GM12878 (cell line): ENCODE results near the gene CLEC16A. TPM values are rescaled to one million over a fixed set of nuclear protein-coding genes. Genes with fewer than 3 reads are reported as not detected.

ENCODE experiments used
- ATAC-seq: fragments of 200-7000 bp; cut with Tn5 transposase; 3 replicates; pipeline ENCODE4 v1.9.1; 2020; ENCODE audit warnings: mild to moderate bottlenecking, moderate library complexity
- BruUV-seq: library from RNA; stranded (reverse); fragments of 400-500 nt; replicated peaks from 2 replicates; lab custom pipeline; 2021; lab: Mats Ljungman, UMichigan
- CTCF ChIA-PET: fragments of 300-600 bp; sonication (Branson Sonifier 250); formaldehyde crosslinking; extraction: SDS; loops from one replicate; lab custom pipeline; 2021; ENCODE audit warnings: inconsistent platforms; lab: Yijun Ruan, JAX
- POLR2A ChIA-PET: fragments of 350-600 bp; formaldehyde crosslinking; extraction: SDS; loops from one replicate; lab custom pipeline; 2021; ENCODE audit warnings: inconsistent platforms; lab: Charles Lee
- RAD21 ChIA-PET: fragments of 300-600 bp; sonication (Branson Sonifier 250); formaldehyde crosslinking; loops from one replicate; lab custom pipeline; 2023; ENCODE audit warnings: antibody characterized with exemption; ENCODE audit not compliant: unreplicated experiment; lab: Charles Lee
- SMC1A ChIA-PET: fragments of 300-600 bp; sonication (Branson Sonifier 250); formaldehyde crosslinking; loops from one replicate; lab custom pipeline; 2023; ENCODE audit not compliant: unreplicated experiment, uncharacterized antibody; lab: Charles Lee
- DNase-seq: peaks from one replicate; pipeline ENCODE4 v3.0.0-alpha.2; 2011; ENCODE audit warnings: low read depth, low spot score
- FAIRE-seq: peaks from 3 replicates; lab custom pipeline; 2011; peaks lifted over from hg19 to GRCh38; lab: Jason Lieb, UNC
- H2AFZ ChIP-seq: 2 replicates; pipeline ENCODE4 v1.6.0; 2011; ENCODE audit warnings: low read depth, low read length, control low read depth; ENCODE audit not compliant: control insufficient read depth
- H3K27ac ChIP-seq: 2 replicates; pipeline ENCODE4 v1.5.1; 2011; ENCODE audit warnings: control low read depth; ENCODE audit not compliant: control insufficient read depth, insufficient read depth
- H3K27me3 ChIP-seq, 2 experiments: replicated peaks in 1 of 2; 2 replicates each; pipeline versions ENCODE4 v1.6.0 to v1.6.1; 2011; ENCODE audit warnings: low read length in 1 of 2; ENCODE audit not compliant: control insufficient read depth in 2 of 2, insufficient read depth in 2 of 2
- H3K36me3 ChIP-seq, 2 experiments: 2 replicates each; pipeline ENCODE4 v1.5.1; 2011; ENCODE audit warnings: low read length in 1 of 2; ENCODE audit not compliant: control insufficient read depth in 2 of 2, insufficient read depth in 2 of 2
- H3K4me1 ChIP-seq: 2 replicates; pipeline ENCODE4 v1.6.1; 2011; ENCODE audit warnings: mild to moderate bottlenecking, low read length, moderate library complexity, mixed read lengths; ENCODE audit not compliant: control insufficient read depth, insufficient read depth
- H3K4me2 ChIP-seq: 2 replicates; pipeline ENCODE4 v1.6.0; 2011; ENCODE audit warnings: control low read depth; ENCODE audit not compliant: control insufficient read depth, insufficient read depth
- H3K4me3 ChIP-seq: fragments of 200-600 bp; sonication (generic); 2 replicates; pipeline ENCODE4 v1.5.1; 2016
- H3K79me2 ChIP-seq: 2 replicates; pipeline ENCODE4 v1.6.0; 2011; ENCODE audit warnings: low read length; ENCODE audit not compliant: control insufficient read depth, insufficient read depth
- H3K9ac ChIP-seq: 2 replicates; pipeline ENCODE4 v1.8.0; 2011; ENCODE audit warnings: low read length, control low read depth, mixed read lengths; ENCODE audit not compliant: control insufficient read depth, insufficient read depth
- H3K9me3 ChIP-seq: replicated peaks from 3 replicates; pipeline ENCODE4 v1.5.1; 2011; ENCODE audit warnings: mild to moderate bottlenecking, low read length; ENCODE audit not compliant: control insufficient read depth, insufficient read depth
- H4K20me1 ChIP-seq: 2 replicates; pipeline ENCODE4 v1.6.0; 2011; ENCODE audit not compliant: control insufficient read depth, insufficient read depth
- ASH2L ChIP-seq: fragments of 300-600, 200-600 bp; sonication (generic); IDR thresholded peaks from 2 replicates; pipeline ENCODE4 v1.6.1; 2017; ENCODE audit warnings: low read depth, mild to moderate bottlenecking, borderline replicate concordance
- CBX3 ChIP-seq: fragments of 200-600 bp; sonication (generic); IDR thresholded peaks from 2 replicates; pipeline ENCODE4 v1.6.1; 2016; ENCODE audit warnings: low read depth, borderline replicate concordance
- ETV6 ChIP-seq, 2 experiments: fragments of 450-650 bp in 1 of 2; IDR thresholded peaks in 1 of 2; conservative IDR thresholded peaks in 1 of 2; 2 replicates each; pipeline ENCODE4 v1.6.1; 2014; ENCODE audit warnings: antibody characterized with exemption in 1 of 2, borderline replicate concordance in 1 of 2, low read depth in 1 of 2, mild to moderate bottlenecking in 1 of 2, moderate library complexity in 1 of 2
- GATAD2B ChIP-seq: fragments of 450-650 bp; conservative IDR thresholded peaks from 2 replicates; pipeline ENCODE4 v1.6.1; 2017; ENCODE audit warnings: low read depth, mild to moderate bottlenecking, moderate library complexity
- HCFC1 ChIP-seq: fragments of 150-350 bp; IDR thresholded peaks from 2 replicates; pipeline ENCODE4 v1.6.1; 2014; ENCODE audit warnings: low read length
- NFXL1 ChIP-seq: fragments of 450-650 bp; IDR thresholded peaks from 2 replicates; pipeline ENCODE4 v1.6.1; 2017; ENCODE audit warnings: antibody characterized with exemption, mild to moderate bottlenecking, borderline replicate concordance
- SMAD1 ChIP-seq: fragments of 450-650 bp; IDR thresholded peaks from 2 replicates; pipeline ENCODE4 v1.6.1; 2018; ENCODE audit warnings: mild to moderate bottlenecking, low read depth; ENCODE audit not compliant: partially characterized antibody
- SMAD5 ChIP-seq: IDR thresholded peaks from 2 replicates; pipeline ENCODE4 v1.6.1; 2016; ENCODE audit warnings: antibody characterized with exemption, low read depth
- SMC3 ChIP-seq: IDR thresholded peaks from 2 replicates; pipeline ENCODE4 v1.6.1; 2011; ENCODE audit warnings: low read length, improper control_type of control experiment, borderline replicate concordance
- SP1 ChIP-seq: IDR thresholded peaks from one replicate; pipeline ENCODE4 v1.6.1; 2011; ENCODE audit warnings: low read depth, low read length
- SRF ChIP-seq, 2 experiments: IDR thresholded peaks; 2 replicates each; pipeline ENCODE4 v1.6.1; 2011; ENCODE audit warnings: low read depth in 2 of 2, low read length in 2 of 2, mild to moderate bottlenecking in 1 of 2, moderate library complexity in 1 of 2
- STAT1 ChIP-seq: fragments of 450-650 bp; conservative IDR thresholded peaks from 2 replicates; pipeline ENCODE4 v1.6.1; 2014; ENCODE audit warnings: antibody characterized with exemption, mild to moderate bottlenecking
- STAT3 ChIP-seq: IDR thresholded peaks from 2 replicates; pipeline ENCODE4 v1.6.1; 2011; ENCODE audit warnings: low read depth, low read length, improper control_type of control experiment
- ZNF274 ChIP-seq: IDR thresholded peaks from one replicate; pipeline ENCODE4 v1.8.0; 2011; ENCODE audit not compliant: insufficient read length, insufficient read depth
- WGBS: methylation state at CpG from one replicate; pipeline ENCODE4 v1.1.6; 2016; ENCODE audit warnings: low lambda C conversion rate; ENCODE audit not compliant: insufficient replicate concordance, insufficient coverage; ENCODE audit errors: missing lambda C conversion rate; 5-methylcytosine and 5-hydroxymethylcytosine counted together
- in situ Hi-C: fragments of 300-500 bp; cut with MboI; formaldehyde crosslinking; loops from 9 replicates; pipeline ENCODE4 v1.14.3; 2018; ENCODE audit warnings: mixed read lengths
- intact Hi-C: fragments of 100-400 bp; cut with micrococcal nuclease; formaldehyde crosslinking; loops from one replicate; pipeline ENCODE4 v1.14.2; 2022; ENCODE audit not compliant: unreplicated experiment
- polyA plus RNA-seq, 11 experiments: library from polyadenylated mRNA; depleted of rRNA in 4 of 11; unstranded in 6 of 11; stranded (reverse) in 5 of 11; fragments of >200 nt; fragmentation: Nextera tagmentation in 4 of 11; fragmentation: Illumina TruSeq in 1 of 11; extraction: Ambion mirVana in 4 of 11; extraction: Trizol in 1 of 11; gene quantifications; 1 replicate in 1 of 11; 2 replicates in 10 of 11; pipeline versions ENCODE4 v1.2.1 to v1.2.3, GENCODE V29; 2011 to 2016; ENCODE audit warnings: inconsistent platforms in 2 of 11, missing spikeins in 2 of 11, low read depth in 1 of 11
- total RNA-seq, 4 experiments: library from RNA; depleted of rRNA in 3 of 4; stranded (reverse); fragments of >200 nt in 3 of 4; fragmentation: Illumina TruSeq in 1 of 4; extraction: Trizol in 1 of 4; gene quantifications; 2 replicates each; pipeline versions ENCODE4 v1.2.1 to v1.2.3, GENCODE V29; 2013 to 2021
- TF ChIP-seq, protein P1 (sequence below): fragments of 150-350 bp; IDR thresholded peaks from 2 replicates; pipeline ENCODE4 v1.6.1; 2016; ENCODE audit warnings: low read depth, low read length
- TF ChIP-seq, protein P2 (sequence below): IDR thresholded peaks from 2 replicates; pipeline ENCODE4 v1.6.1; 2011; ENCODE audit warnings: low read depth, mild to moderate bottlenecking, low read length, moderate library complexity, borderline replicate concordance; ENCODE audit errors: extremely low read depth

The CLEC16A gene
- total and polyA plus RNA-seq, 10 of the 15 experiments (the other 5 are each of a cell fraction or from before 2014, with no cell fraction given) = 1.5 to 28.8 (median 19.2) TPM

DNA sequence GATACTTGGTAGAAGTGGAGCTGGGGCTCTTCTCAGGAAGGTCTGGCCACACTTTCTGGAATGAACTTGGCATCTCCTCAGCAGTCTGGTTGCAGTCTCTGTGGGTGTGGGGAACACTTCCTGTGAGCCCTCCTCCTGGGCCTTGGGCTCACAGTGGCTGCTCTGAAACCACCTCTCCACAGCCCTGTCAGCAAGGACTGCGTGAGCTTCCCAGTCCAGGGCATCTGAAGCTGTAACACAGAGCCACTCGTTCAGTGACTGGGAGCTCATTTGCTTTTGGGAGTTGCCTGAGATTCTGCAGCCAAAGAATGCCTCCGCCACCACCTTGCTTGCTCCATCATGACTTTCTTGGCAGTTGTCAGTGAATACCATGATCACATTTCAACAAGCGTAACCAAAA is 60.0 kb downstream of the CLEC16A start:
- intact Hi-C loops (no loop called here), in situ Hi-C loops (no loop called here)
- H3K27me3 ChIP-seq = no peaks in the 10 kb centered on the region
- TF ChIP-seq SMAD5 = no peak
- no peak for TF ChIP-seq HCFC1
- TF ChIP-seq, protein P1, sequence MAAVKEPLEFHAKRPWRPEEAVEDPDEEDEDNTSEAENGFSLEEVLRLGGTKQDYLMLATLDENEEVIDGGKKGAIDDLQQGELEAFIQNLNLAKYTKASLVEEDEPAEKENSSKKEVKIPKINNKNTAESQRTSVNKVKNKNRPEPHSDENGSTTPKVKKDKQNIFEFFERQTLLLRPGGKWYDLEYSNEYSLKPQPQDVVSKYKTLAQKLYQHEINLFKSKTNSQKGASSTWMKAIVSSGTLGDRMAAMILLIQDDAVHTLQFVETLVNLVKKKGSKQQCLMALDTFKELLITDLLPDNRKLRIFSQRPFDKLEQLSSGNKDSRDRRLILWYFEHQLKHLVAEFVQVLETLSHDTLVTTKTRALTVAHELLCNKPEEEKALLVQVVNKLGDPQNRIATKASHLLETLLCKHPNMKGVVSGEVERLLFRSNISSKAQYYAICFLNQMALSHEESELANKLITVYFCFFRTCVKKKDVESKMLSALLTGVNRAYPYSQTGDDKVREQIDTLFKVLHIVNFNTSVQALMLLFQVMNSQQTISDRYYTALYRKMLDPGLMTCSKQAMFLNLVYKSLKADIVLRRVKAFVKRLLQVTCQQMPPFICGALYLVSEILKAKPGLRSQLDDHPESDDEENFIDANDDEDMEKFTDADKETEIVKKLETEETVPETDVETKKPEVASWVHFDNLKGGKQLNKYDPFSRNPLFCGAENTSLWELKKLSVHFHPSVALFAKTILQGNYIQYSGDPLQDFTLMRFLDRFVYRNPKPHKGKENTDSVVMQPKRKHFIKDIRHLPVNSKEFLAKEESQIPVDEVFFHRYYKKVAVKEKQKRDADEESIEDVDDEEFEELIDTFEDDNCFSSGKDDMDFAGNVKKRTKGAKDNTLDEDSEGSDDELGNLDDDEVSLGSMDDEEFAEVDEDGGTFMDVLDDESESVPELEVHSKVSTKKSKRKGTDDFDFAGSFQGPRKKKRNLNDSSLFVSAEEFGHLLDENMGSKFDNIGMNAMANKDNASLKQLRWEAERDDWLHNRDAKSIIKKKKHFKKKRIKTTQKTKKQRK = no peak
- TF ChIP-seq, protein P2, sequence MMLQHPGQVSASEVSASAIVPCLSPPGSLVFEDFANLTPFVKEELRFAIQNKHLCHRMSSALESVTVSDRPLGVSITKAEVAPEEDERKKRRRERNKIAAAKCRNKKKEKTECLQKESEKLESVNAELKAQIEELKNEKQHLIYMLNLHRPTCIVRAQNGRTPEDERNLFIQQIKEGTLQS = no peak
- no peak for TF ChIP-seq ASH2L
- TF ChIP-seq ETV6 (conservative IDR thresholded peaks at IDR 0.05 in 1 of 2, IDR thresholded peaks at IDR 0.05 in 1 of 2; ENCODE audit: borderline replicate concordance in 1 of 2, low read depth in 1 of 2) = no peak
- no peak for TF ChIP-seq SMC3
- TF ChIP-seq GATAD2B = no peak
- TF ChIP-seq ZNF274 = no peak
- no peak for TF ChIP-seq STAT1
- TF ChIP-seq NFXL1 = no peak
- TF ChIP-seq CBX3 = no peak
- TF ChIP-seq SRF (IDR thresholded peaks at IDR 0.05; ENCODE audit: low read depth in 2 of 2, low read length in 2 of 2) = no peak
- TF ChIP-seq SMAD1 = no peak
- no peak for TF ChIP-seq SP1
- TF ChIP-seq STAT3 = no peak
- no peaks in the 10 kb centered on the region for H3K9me3 ChIP-seq
- no peak for ATAC-seq
- H4K20me1 ChIP-seq = no peaks in the 10 kb centered on the region
- 97% methylated on average over 4 of the region's 4 CpGs for WGBS
- no peak for DNase-seq
- no peaks in the 10 kb centered on the region for H3K4me1 ChIP-seq
- H3K4me3 ChIP-seq = no peak overlapping the region
- ChIA-PET CTCF (no interaction called here), SMC1A (interaction anchor here (0.9 kb wide), 1 partner anchor 22 kb away, joined by 4 read pairs; no protein-coding TSS in a partner anchor), POLR2A (no interaction called here), RAD21 (no interaction called here)
- peaks cover 12 to 15% of the 10 kb centered on the region in 2 experiments for H3K36me3 ChIP-seq
- no peaks in the 10 kb centered on the region for H3K79me2 ChIP-seq
- no peak overlapping the region for H3K27ac ChIP-seq
- no peak overlapping the region for H3K4me2 ChIP-seq
- no peak for FAIRE-seq
- no peak overlapping the region for H3K9ac ChIP-seq
- no TSS peak for BruUV-seq
- H2AFZ ChIP-seq = no peak overlapping the region
